Thyroid gland (tissue), 4 donors: ENCODE data around the gene MCCC1.

ENCODE experiments used
- POLR2A ChIP-seq, 2 donors: fragments of 450-650 bp; IDR thresholded peaks; one replicate each; pipeline ENCODE4 v1.6.1; 2017; ENCODE audit warnings: antibody characterized with exemption in 2 of 2, mild to moderate bottlenecking in 2 of 2, moderate library complexity in 1 of 2
- TF ChIP-seq, protein P1 (sequence below), 6 experiments: fragments of 200-600 bp in 3 of 6; fragments of 450-650 bp in 3 of 6; sonication (generic) in 3 of 6; IDR thresholded peaks; one replicate each; pipeline ENCODE4 v1.5.1; 2016 to 2019; ENCODE audit warnings: antibody characterized with exemption in 6 of 6, mild to moderate bottlenecking in 2 of 6, inconsistent platforms in 1 of 6, moderate library complexity in 1 of 6

DNA sequence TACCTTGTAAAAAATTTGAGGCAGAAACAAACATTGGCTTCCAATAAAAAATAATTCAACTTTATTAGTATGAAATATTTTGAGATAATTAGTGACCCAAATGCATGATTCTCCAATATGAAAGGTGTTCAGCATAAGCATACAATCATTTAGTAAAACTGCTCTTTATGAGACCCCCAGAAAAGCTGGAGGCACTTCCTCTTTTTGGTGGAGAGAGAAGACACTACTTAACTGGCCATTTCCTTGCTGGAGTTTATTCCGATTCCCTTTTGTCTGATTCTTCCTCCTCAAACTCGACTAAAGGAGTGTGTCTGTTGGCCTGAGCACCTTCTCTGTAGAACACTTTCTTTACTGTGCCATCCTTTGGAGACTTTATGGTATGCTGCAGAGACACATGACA, 84.1 kb downstream of the MCCC1 start:
- TF ChIP-seq, protein P1, sequence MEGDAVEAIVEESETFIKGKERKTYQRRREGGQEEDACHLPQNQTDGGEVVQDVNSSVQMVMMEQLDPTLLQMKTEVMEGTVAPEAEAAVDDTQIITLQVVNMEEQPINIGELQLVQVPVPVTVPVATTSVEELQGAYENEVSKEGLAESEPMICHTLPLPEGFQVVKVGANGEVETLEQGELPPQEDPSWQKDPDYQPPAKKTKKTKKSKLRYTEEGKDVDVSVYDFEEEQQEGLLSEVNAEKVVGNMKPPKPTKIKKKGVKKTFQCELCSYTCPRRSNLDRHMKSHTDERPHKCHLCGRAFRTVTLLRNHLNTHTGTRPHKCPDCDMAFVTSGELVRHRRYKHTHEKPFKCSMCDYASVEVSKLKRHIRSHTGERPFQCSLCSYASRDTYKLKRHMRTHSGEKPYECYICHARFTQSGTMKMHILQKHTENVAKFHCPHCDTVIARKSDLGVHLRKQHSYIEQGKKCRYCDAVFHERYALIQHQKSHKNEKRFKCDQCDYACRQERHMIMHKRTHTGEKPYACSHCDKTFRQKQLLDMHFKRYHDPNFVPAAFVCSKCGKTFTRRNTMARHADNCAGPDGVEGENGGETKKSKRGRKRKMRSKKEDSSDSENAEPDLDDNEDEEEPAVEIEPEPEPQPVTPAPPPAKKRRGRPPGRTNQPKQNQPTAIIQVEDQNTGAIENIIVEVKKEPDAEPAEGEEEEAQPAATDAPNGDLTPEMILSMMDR (IDR thresholded peaks at IDR 0.05): no peak
- TF ChIP-seq POLR2A (IDR thresholded peaks at IDR 0.05): no peak
